ENCODE results near the gene STAT2.
"Not testable (repeated sequence)": the region's sequence is repeated elsewhere in the genome, so short reads cannot be mapped to it uniquely, and the experiment has no call there.

Gene STAT2

GRCh38 chr12:56401125-56401524 lies 41.2 kb upstream of the STAT2 start:
- H3K27ac ChIP-seq (ENCODE audit: low read length, poor library complexity, severe bottlenecking); H4K91ac ChIP-seq (ENCODE audit: low read length); H3K23ac ChIP-seq (ENCODE audit: low read length in 2 of 2); H2BK12ac ChIP-seq (ENCODE audit: low read length in 2 of 2); H3K18ac ChIP-seq (ENCODE audit: low read depth in 1 of 2, low read length in 2 of 2); H3K4me2 ChIP-seq (ENCODE audit: low read length, poor library complexity, severe bottlenecking); H3K36me3 ChIP-seq (ENCODE audit: control insufficient read depth in 1 of 2, insufficient read depth in 2 of 2, low read depth in 1 of 2, low read length in 2 of 2); H2BK15ac ChIP-seq (ENCODE audit: low read depth, poor library complexity, severe bottlenecking); H3K27me3 ChIP-seq (ENCODE audit: control insufficient read depth in 1 of 2, insufficient read depth in 1 of 2, low read length in 2 of 2); H2AFZ ChIP-seq (ENCODE audit: low read depth, low read length); H3K9ac ChIP-seq (ENCODE audit: low read length); H2BK5ac ChIP-seq (ENCODE audit: low read depth, low read length, poor library complexity, severe bottlenecking); H3K4me1 ChIP-seq (ENCODE audit: control insufficient read depth, insufficient read depth, low read depth, low read length); H2AK5ac ChIP-seq (ENCODE audit: low read length, severe bottlenecking); H3K4ac ChIP-seq (ENCODE audit: low read depth in 1 of 2, low read length in 2 of 2); H3K14ac ChIP-seq (ENCODE audit: low read length in 2 of 2); H2BK120ac ChIP-seq (ENCODE audit: low read depth, low read length); H3K4me3 ChIP-seq (ENCODE audit: insufficient read depth in 1 of 2, low read depth in 1 of 2, low read length in 2 of 2); H3K79me1 ChIP-seq (replicated peaks; ENCODE audit: low read length, poor library complexity, severe bottlenecking); H4K8ac ChIP-seq (ENCODE audit: low read length); DNase-seq: not testable (repeated sequence)
- H3K9me3 ChIP-seq (ENCODE audit: control insufficient read depth, low read length), result peaks cover 13% of the 10 kb centered on the region
- 56% methylated on average over 1 of the region's 3 CpGs for WGBS

GRCh38 chr12:56399466-56399865 lies 39.6 kb upstream of the STAT2 start:
- not testable (repeated sequence) for H3K23ac ChIP-seq (ENCODE audit: low read length in 2 of 2); H3K4me3 ChIP-seq (ENCODE audit: insufficient read depth in 1 of 2, low read depth in 1 of 2, low read length in 2 of 2); H3K14ac ChIP-seq (ENCODE audit: low read length in 2 of 2); H2BK15ac ChIP-seq (ENCODE audit: low read depth, poor library complexity, severe bottlenecking); H3K27me3 ChIP-seq (ENCODE audit: control insufficient read depth in 1 of 2, insufficient read depth in 1 of 2, low read length in 2 of 2); H3K9ac ChIP-seq (ENCODE audit: low read length); H2BK5ac ChIP-seq (ENCODE audit: low read depth, low read length, poor library complexity, severe bottlenecking); H3K4me2 ChIP-seq (ENCODE audit: low read length, poor library complexity, severe bottlenecking); H2AFZ ChIP-seq (ENCODE audit: low read depth, low read length); H3K27ac ChIP-seq (ENCODE audit: low read length, poor library complexity, severe bottlenecking); H3K4ac ChIP-seq (ENCODE audit: low read depth in 1 of 2, low read length in 2 of 2); H3K36me3 ChIP-seq (ENCODE audit: control insufficient read depth in 1 of 2, insufficient read depth in 2 of 2, low read depth in 1 of 2, low read length in 2 of 2); DNase-seq; H2BK120ac ChIP-seq (ENCODE audit: low read depth, low read length); H3K79me1 ChIP-seq (replicated peaks; ENCODE audit: low read length, poor library complexity, severe bottlenecking); H2AK5ac ChIP-seq (ENCODE audit: low read length, severe bottlenecking); H3K4me1 ChIP-seq (ENCODE audit: control insufficient read depth, insufficient read depth, low read depth, low read length); H4K91ac ChIP-seq (ENCODE audit: low read length); H3K18ac ChIP-seq (ENCODE audit: low read depth in 1 of 2, low read length in 2 of 2); H4K8ac ChIP-seq (ENCODE audit: low read length); H2BK12ac ChIP-seq (ENCODE audit: low read length in 2 of 2)
- 89% methylated on average over 3 of the region's 3 CpGs for WGBS
- peaks cover 13% of the 10 kb centered on the region for H3K9me3 ChIP-seq (ENCODE audit: control insufficient read depth, low read length)

GRCh38 chr12:56398324-56398723 lies 38.4 kb upstream of the STAT2 start:
- H4K91ac ChIP-seq (ENCODE audit: low read length), result no peak overlapping the region
- H2BK15ac ChIP-seq (ENCODE audit: low read depth, poor library complexity, severe bottlenecking), result no peak overlapping the region
- no peak overlapping the region for H2BK5ac ChIP-seq (ENCODE audit: low read depth, low read length, poor library complexity, severe bottlenecking)
- no peak overlapping the region for H2BK12ac ChIP-seq (ENCODE audit: low read length in 2 of 2)
- no peaks in the 10 kb centered on the region for H3K4me1 ChIP-seq (ENCODE audit: control insufficient read depth, insufficient read depth, low read depth, low read length)
- H2AK5ac ChIP-seq (ENCODE audit: low read length, severe bottlenecking), result no peak overlapping the region
- H3K9ac ChIP-seq (ENCODE audit: low read length), result no peak overlapping the region
- H3K18ac ChIP-seq (ENCODE audit: low read depth in 1 of 2, low read length in 2 of 2), result no peak overlapping the region
- no peak overlapping the region for H3K4ac ChIP-seq (ENCODE audit: low read depth in 1 of 2, low read length in 2 of 2)
- no peaks in the 10 kb centered on the region for H3K27me3 ChIP-seq (ENCODE audit: control insufficient read depth in 1 of 2, insufficient read depth in 1 of 2, low read length in 2 of 2)
- no peaks in the 10 kb centered on the region for H3K79me1 ChIP-seq (replicated peaks; ENCODE audit: low read length, poor library complexity, severe bottlenecking)
- no peak overlapping the region for H3K23ac ChIP-seq (ENCODE audit: low read length in 2 of 2)
- no peak overlapping the region for H2AFZ ChIP-seq (ENCODE audit: low read depth, low read length)
- no peak overlapping the region for H3K27ac ChIP-seq (ENCODE audit: low read length, poor library complexity, severe bottlenecking)
- H3K9me3 ChIP-seq (ENCODE audit: control insufficient read depth, low read length), result peaks cover 13% of the 10 kb centered on the region
- no peak overlapping the region for H3K4me3 ChIP-seq (ENCODE audit: insufficient read depth in 1 of 2, low read depth in 1 of 2, low read length in 2 of 2)
- no peak overlapping the region for H3K4me2 ChIP-seq (ENCODE audit: low read length, poor library complexity, severe bottlenecking)
- H2BK120ac ChIP-seq (ENCODE audit: low read depth, low read length), result no peak overlapping the region
- no peak for DNase-seq
- no peak overlapping the region for H4K8ac ChIP-seq (ENCODE audit: low read length)
- H3K36me3 ChIP-seq (ENCODE audit: control insufficient read depth in 1 of 2, insufficient read depth in 2 of 2, low read depth in 1 of 2, low read length in 2 of 2), result no peaks in the 10 kb centered on the region
- H3K14ac ChIP-seq (ENCODE audit: low read length in 2 of 2), result no peak overlapping the region

- no peaks in the 10 kb centered on the region for H3K27me3 ChIP-seq (ENCODE audit: control insufficient read depth in 1 of 2, insufficient read depth in 1 of 2, low read length in 2 of 2)
- no peak overlapping the region for H3K4me3 ChIP-seq (ENCODE audit: insufficient read depth in 1 of 2, low read depth in 1 of 2, low read length in 2 of 2)
- H4K8ac ChIP-seq (ENCODE audit: low read length), result no peak overlapping the region
- no peak overlapping the region for H3K23ac ChIP-seq (ENCODE audit: low read length in 2 of 2)
- no peaks in the 10 kb centered on the region for H3K4me1 ChIP-seq (ENCODE audit: control insufficient read depth, insufficient read depth, low read depth, low read length)
- no peak overlapping the region for H2BK120ac ChIP-seq (ENCODE audit: low read depth, low read length)
- no peak overlapping the region for H2BK15ac ChIP-seq (ENCODE audit: low read depth, poor library complexity, severe bottlenecking)
- H3K18ac ChIP-seq (ENCODE audit: low read depth in 1 of 2, low read length in 2 of 2), result no peak overlapping the region
- no peaks in the 10 kb centered on the region for H3K9me3 ChIP-seq (ENCODE audit: control insufficient read depth, low read length)
- no peak overlapping the region for H3K4me2 ChIP-seq (ENCODE audit: low read length, poor library complexity, severe bottlenecking)
- no peak overlapping the region for H2AFZ ChIP-seq (ENCODE audit: low read depth, low read length)
- H3K9ac ChIP-seq (ENCODE audit: low read length), result no peak overlapping the region
- H4K91ac ChIP-seq (ENCODE audit: low read length), result no peak overlapping the region
- H2AK5ac ChIP-seq (ENCODE audit: low read length, severe bottlenecking), result no peak overlapping the region
- no peak overlapping the region for H2BK12ac ChIP-seq (ENCODE audit: low read length in 2 of 2)
- H3K14ac ChIP-seq (ENCODE audit: low read length in 2 of 2), result no peak overlapping the region
- H3K79me1 ChIP-seq (replicated peaks; ENCODE audit: low read length, poor library complexity, severe bottlenecking), result no peaks in the 10 kb centered on the region
- H3K36me3 ChIP-seq (ENCODE audit: control insufficient read depth in 1 of 2, insufficient read depth in 2 of 2, low read depth in 1 of 2, low read length in 2 of 2), result no peaks in the 10 kb centered on the region
- WGBS, result 100% methylated on average over 1 of the region's 2 CpGs
- no peak overlapping the region for H3K4ac ChIP-seq (ENCODE audit: low read depth in 1 of 2, low read length in 2 of 2)
- no peak overlapping the region for H3K27ac ChIP-seq (ENCODE audit: low read length, poor library complexity, severe bottlenecking)
- DNase-seq, result no peak
- H2BK5ac ChIP-seq (ENCODE audit: low read depth, low read length, poor library complexity, severe bottlenecking), result no peak overlapping the region
Measured at GRCh38 chr12:56392331-56392730, 32.4 kb upstream of the STAT2 start.
